Kidney capillary endothelial cell (primary cell): ENCODE results near the gene ZNF763.
"Not testable (repeated sequence)": the region's sequence is repeated elsewhere in the genome, so short reads cannot be mapped to it uniquely, and the experiment has no call there.

Source experiments
- DNase-seq: peaks from one replicate; pipeline ENCODE4 v3.0.0-alpha.2; 2018; ENCODE audit warnings: low spot score

ZNF763 gene

GRCh38 chr19:11964858-11965645 lies at the start of gene ZNF763:
Gene ZNF763, plus strand, starts transcription at chr19:11965040. Its CDS starts 169 bp downstream, at chr19:11965209.
- DNase-seq = peak; percentile 77

GRCh38 chr19:11921852-11922495 lies 42.9 kb upstream of the ZNF763 start:
- DNase-seq = no peak

- DNase-seq = peak; percentile 88
Measured at GRCh38 chr19:11924886-11925650, 39.8 kb upstream of the ZNF763 start, which contains the start of gene ZNF700. Gene ZNF700, plus strand, starts transcription at chr19:11925107. Its CDS starts 104 bp downstream, at chr19:11925211.

- DNase-seq = not testable (repeated sequence)
Measured at GRCh38 chr19:11925651-11926187, 39.1 kb upstream of the ZNF763 start.

GRCh38 chr19:11927227-11927626 lies 37.6 kb upstream of the ZNF763 start:
- DNase-seq = no peak

- no peak for DNase-seq
Measured at GRCh38 chr19:11931051-11931450, 33.8 kb upstream of the ZNF763 start.

- no peak for DNase-seq
Measured at GRCh38 chr19:11931513-11931912, 33.3 kb upstream of the ZNF763 start.

GRCh38 chr19:11935829-11936228 lies 29.0 kb upstream of the ZNF763 start:
- not testable (repeated sequence) for DNase-seq

GRCh38 chr19:11938383-11938782 lies 26.5 kb upstream of the ZNF763 start:
- DNase-seq = not testable (repeated sequence)

- not testable (repeated sequence) for DNase-seq
Measured at GRCh38 chr19:11941361-11941887, 23.4 kb upstream of the ZNF763 start.

GRCh38 chr19:11942008-11942842 lies 22.6 kb upstream of the ZNF763 start:
- no peak for DNase-seq

- DNase-seq = no peak
Measured at GRCh38 chr19:11942843-11943108, 22.1 kb upstream of the ZNF763 start.

- DNase-seq = no peak
Measured at GRCh38 chr19:11944656-11945055, 20.2 kb upstream of the ZNF763 start.

GRCh38 chr19:11948646-11949045 lies 16.2 kb upstream of the ZNF763 start:
- DNase-seq = no peak

GRCh38 chr19:11949201-11949600 lies 15.6 kb upstream of the ZNF763 start:
- no peak for DNase-seq

GRCh38 chr19:11949614-11950080 lies 15.2 kb upstream of the ZNF763 start:
- not testable (repeated sequence) for DNase-seq

GRCh38 chr19:11950312-11950711 lies 14.5 kb upstream of the ZNF763 start:
- no peak for DNase-seq

- DNase-seq = peak; percentile 56
Measured at GRCh38 chr19:11963566-11964355, 1.1 kb upstream of the ZNF763 start.

GRCh38 chr19:11964496-11964857 lies 363 bp upstream of the ZNF763 start:
- no peak for DNase-seq

- DNase-seq = no peak
Measured at GRCh38 chr19:11970174-11970573, 5.3 kb downstream of the ZNF763 start.
